ENCODE data around the gene RNF10.

- TF ChIP-seq HNRNPH1 (optimal IDR thresholded peaks at IDR 0.05; ENCODE audit: low read depth, low read length): no peak
- TF ChIP-seq ZNF518B (CRISPR knock-in tag; IDR thresholded peaks at IDR 0.05): no peak
- TF ChIP-seq, protein P1, sequence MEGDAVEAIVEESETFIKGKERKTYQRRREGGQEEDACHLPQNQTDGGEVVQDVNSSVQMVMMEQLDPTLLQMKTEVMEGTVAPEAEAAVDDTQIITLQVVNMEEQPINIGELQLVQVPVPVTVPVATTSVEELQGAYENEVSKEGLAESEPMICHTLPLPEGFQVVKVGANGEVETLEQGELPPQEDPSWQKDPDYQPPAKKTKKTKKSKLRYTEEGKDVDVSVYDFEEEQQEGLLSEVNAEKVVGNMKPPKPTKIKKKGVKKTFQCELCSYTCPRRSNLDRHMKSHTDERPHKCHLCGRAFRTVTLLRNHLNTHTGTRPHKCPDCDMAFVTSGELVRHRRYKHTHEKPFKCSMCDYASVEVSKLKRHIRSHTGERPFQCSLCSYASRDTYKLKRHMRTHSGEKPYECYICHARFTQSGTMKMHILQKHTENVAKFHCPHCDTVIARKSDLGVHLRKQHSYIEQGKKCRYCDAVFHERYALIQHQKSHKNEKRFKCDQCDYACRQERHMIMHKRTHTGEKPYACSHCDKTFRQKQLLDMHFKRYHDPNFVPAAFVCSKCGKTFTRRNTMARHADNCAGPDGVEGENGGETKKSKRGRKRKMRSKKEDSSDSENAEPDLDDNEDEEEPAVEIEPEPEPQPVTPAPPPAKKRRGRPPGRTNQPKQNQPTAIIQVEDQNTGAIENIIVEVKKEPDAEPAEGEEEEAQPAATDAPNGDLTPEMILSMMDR (IDR thresholded peaks at IDR 0.05 in 2 of 3, conservative IDR thresholded peaks at IDR 0.05 in 1 of 3; ENCODE audit: insufficient read depth in 2 of 3, low read depth in 1 of 3, low read length in 3 of 3): no peak
- TF ChIP-seq, protein P2, sequence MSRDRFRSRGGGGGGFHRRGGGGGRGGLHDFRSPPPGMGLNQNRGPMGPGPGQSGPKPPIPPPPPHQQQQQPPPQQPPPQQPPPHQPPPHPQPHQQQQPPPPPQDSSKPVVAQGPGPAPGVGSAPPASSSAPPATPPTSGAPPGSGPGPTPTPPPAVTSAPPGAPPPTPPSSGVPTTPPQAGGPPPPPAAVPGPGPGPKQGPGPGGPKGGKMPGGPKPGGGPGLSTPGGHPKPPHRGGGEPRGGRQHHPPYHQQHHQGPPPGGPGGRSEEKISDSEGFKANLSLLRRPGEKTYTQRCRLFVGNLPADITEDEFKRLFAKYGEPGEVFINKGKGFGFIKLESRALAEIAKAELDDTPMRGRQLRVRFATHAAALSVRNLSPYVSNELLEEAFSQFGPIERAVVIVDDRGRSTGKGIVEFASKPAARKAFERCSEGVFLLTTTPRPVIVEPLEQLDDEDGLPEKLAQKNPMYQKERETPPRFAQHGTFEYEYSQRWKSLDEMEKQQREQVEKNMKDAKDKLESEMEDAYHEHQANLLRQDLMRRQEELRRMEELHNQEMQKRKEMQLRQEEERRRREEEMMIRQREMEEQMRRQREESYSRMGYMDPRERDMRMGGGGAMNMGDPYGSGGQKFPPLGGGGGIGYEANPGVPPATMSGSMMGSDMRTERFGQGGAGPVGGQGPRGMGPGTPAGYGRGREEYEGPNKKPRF (IDR thresholded peaks at IDR 0.05; ENCODE audit: low read depth, low read length): no peak
- no peak for TF ChIP-seq POLR2AphosphoS2 (IDR thresholded peaks at IDR 0.05; ENCODE audit: low read length)
Measured at GRCh38 chr12:120539303-120539702, 5.1 kb downstream of the RNF10 start.

Data from K562 (cell line).